ENCODE data around the gene SERPINA7. TPM values are rescaled to one million over a fixed set of nuclear protein-coding genes. Genes with fewer than 3 reads are reported as not detected.

The SERPINA7 gene, protein sequence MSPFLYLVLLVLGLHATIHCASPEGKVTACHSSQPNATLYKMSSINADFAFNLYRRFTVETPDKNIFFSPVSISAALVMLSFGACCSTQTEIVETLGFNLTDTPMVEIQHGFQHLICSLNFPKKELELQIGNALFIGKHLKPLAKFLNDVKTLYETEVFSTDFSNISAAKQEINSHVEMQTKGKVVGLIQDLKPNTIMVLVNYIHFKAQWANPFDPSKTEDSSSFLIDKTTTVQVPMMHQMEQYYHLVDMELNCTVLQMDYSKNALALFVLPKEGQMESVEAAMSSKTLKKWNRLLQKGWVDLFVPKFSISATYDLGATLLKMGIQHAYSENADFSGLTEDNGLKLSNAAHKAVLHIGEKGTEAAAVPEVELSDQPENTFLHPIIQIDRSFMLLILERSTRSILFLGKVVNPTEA
- not detected for total RNA-seq

DNA sequence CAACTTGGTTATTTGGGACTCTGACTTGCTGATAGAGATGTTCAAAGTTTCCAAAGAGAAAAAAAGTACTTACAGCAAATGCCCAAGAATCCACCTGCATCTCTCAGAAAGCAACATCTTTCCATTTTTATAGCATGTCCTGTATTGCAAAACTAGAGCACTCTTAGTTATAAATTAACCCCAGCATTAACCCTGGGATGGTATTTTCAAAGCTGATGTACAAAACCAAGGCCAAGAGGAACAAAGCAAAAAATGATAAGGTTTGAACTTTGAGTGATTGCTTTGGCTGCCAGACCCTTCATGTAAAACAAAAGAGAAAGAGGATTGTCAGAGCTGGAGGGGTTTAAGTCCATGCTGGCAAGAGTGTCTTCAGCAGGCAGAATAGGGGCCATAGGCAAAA, at the start of gene SERPINA7:
TSS of gene SERPINA7 (minus strand) at position 103 of the 400 bp plus-strand sequence. CDS start 1,669 bp downstream, outside the sequence.
- peaks cover 2% of the 10 kb centered on the region for H3K9me3 Mint-ChIP-seq (ENCODE audit: low read depth)
- CTCF ChIA-PET = no interaction called here
- ATAC-seq (no peak), DNase-seq (no peak)
- intact Hi-C loops (cut with DNase I, micrococcal nuclease) = no loop called here
- H3K36me3 Mint-ChIP-seq (ENCODE audit: low read depth) = no peaks in the 10 kb centered on the region
- H3K27ac Mint-ChIP-seq = no peak within 1 kb of the TSS
- no peaks in the 10 kb centered on the region for H3K27me3 Mint-ChIP-seq
- no peak within 1 kb of the TSS for H3K4me3 Mint-ChIP-seq
- POLR2A ChIA-PET = no interaction called here
- H3K4me1 Mint-ChIP-seq = no peaks in the 10 kb centered on the region

GRCh38 chrX:106069048-106069447, 30.5 kb upstream of the SERPINA7 start:
- Mint-ChIP-seq H3K27ac (no peak overlapping the region), H3K27me3 (no peaks in the 10 kb centered on the region), H3K9me3 (ENCODE audit: low read depth) (no peaks in the 10 kb centered on the region), H3K4me3 (no peak overlapping the region), H3K4me1 (no peaks in the 10 kb centered on the region), H3K36me3 (ENCODE audit: low read depth) (no peaks in the 10 kb centered on the region)
- POLR2A ChIA-PET = no interaction called here
- intact Hi-C loops (cut with DNase I, micrococcal nuclease) = no loop called here
- DNase-seq (no peak), ATAC-seq (no peak)
- CTCF ChIA-PET = no interaction called here

- no peak for ATAC-seq
- H3K27ac Mint-ChIP-seq = no peak overlapping the region
- no peaks in the 10 kb centered on the region for H3K4me1 Mint-ChIP-seq
- H3K9me3 Mint-ChIP-seq (ENCODE audit: low read depth) = no peaks in the 10 kb centered on the region
- no peak overlapping the region for H3K4me3 Mint-ChIP-seq
- no peaks in the 10 kb centered on the region for H3K36me3 Mint-ChIP-seq (ENCODE audit: low read depth)
- intact Hi-C loops (cut with DNase I, micrococcal nuclease) = no loop called here
- CTCF ChIA-PET = no interaction called here
- H3K27me3 Mint-ChIP-seq = no peaks in the 10 kb centered on the region
- POLR2A ChIA-PET = no interaction called here
- DNase-seq = no peak
Measured at GRCh38 chrX:106050054-106050453, 11.5 kb upstream of the SERPINA7 start.

DNA sequence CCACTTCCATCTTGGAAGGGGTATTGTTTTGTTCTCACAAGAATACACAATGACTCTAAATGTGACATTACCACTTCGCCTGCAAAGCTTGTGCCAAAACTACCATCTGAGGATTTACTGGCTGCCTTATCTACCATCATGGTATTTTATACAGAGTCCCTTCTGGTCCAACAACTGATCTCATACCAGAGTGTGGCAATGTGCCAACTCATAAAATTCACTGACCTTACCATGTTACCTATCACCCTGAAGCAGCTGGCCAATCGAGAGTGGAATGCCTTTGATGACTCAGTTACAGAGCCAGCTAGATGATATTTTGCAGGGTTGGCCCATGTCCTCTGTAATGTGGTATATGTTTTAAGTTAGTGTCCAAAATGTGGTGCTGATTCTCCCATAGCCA, 3.8 kb upstream of the SERPINA7 start:
- no peak overlapping the region for H3K27ac Mint-ChIP-seq
- no peaks in the 10 kb centered on the region for H3K27me3 Mint-ChIP-seq
- H3K9me3 Mint-ChIP-seq (ENCODE audit: low read depth) = no peaks in the 10 kb centered on the region
- POLR2A ChIA-PET = no interaction called here
- CTCF ChIA-PET = no interaction called here
- H3K4me1 Mint-ChIP-seq = no peaks in the 10 kb centered on the region
- ATAC-seq (no peak), DNase-seq (no peak)
- intact Hi-C loops (cut with DNase I, micrococcal nuclease) = no loop called here
- H3K4me3 Mint-ChIP-seq = no peak overlapping the region
- H3K36me3 Mint-ChIP-seq (ENCODE audit: low read depth) = no peaks in the 10 kb centered on the region

DNA sequence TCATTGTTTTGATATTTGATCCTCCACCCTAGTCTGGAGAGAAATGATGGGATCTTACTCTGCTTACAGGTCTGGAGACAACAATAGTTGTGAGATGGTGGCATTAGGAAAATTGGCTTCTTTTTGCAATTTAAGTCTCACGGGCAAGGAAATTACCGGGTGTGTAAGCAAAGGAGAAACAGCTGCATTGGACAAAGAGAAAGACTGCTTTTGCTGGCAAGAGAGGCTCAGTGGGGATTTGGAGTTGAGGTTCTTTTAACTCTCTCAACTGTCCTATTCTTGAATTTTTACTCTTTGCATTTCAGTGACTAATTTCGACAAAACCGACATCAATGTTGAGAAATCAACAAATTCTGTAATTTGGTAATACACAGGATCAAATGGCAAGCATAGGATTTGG, 2.3 kb upstream of the SERPINA7 start:
- Mint-ChIP-seq H3K4me1 (no peaks in the 10 kb centered on the region), H3K4me3 (no peak overlapping the region), H3K27ac (no peak overlapping the region), H3K9me3 (ENCODE audit: low read depth) (no peaks in the 10 kb centered on the region), H3K27me3 (no peaks in the 10 kb centered on the region), H3K36me3 (ENCODE audit: low read depth) (no peaks in the 10 kb centered on the region)
- ATAC-seq = no peak
- no peak for DNase-seq
- POLR2A ChIA-PET = no interaction called here
- CTCF ChIA-PET = no interaction called here
- intact Hi-C loops (cut with DNase I, micrococcal nuclease) = no loop called here

- intact Hi-C loops (cut with DNase I, micrococcal nuclease) = no loop called here
- H3K27ac Mint-ChIP-seq = no peak overlapping the region
- H3K36me3 Mint-ChIP-seq (ENCODE audit: low read depth) = no peaks in the 10 kb centered on the region
- no peaks in the 10 kb centered on the region for H3K27me3 Mint-ChIP-seq
- H3K4me3 Mint-ChIP-seq = no peak overlapping the region
- CTCF ChIA-PET = no interaction called here
- H3K4me1 Mint-ChIP-seq = no peaks in the 10 kb centered on the region
- ATAC-seq = no peak
- POLR2A ChIA-PET = no interaction called here
- H3K9me3 Mint-ChIP-seq (ENCODE audit: low read depth) = peaks cover 1% of the 10 kb centered on the region
- no peak for DNase-seq
Measured at GRCh38 chrX:106039920-106040319, 1.4 kb upstream of the SERPINA7 start.

GRCh38 chrX:106037835-106038473, 573 bp downstream of the SERPINA7 start:
- Mint-ChIP-seq H3K4me1 (no peaks in the 10 kb centered on the region), H3K9me3 (ENCODE audit: low read depth) (peaks cover 2% of the 10 kb centered on the region), H3K27me3 (no peaks in the 10 kb centered on the region), H3K36me3 (ENCODE audit: low read depth) (no peaks in the 10 kb centered on the region), H3K4me3 (no peak overlapping the region), H3K27ac (no peak overlapping the region)
- ATAC-seq (no peak), DNase-seq (no peak)
- ChIA-PET POLR2A (no interaction called here), CTCF (no interaction called here)
- intact Hi-C loops (cut with DNase I, micrococcal nuclease) = no loop called here

GRCh38 chrX:106036716-106037115, 1.8 kb downstream of the SERPINA7 start:
- no peaks in the 10 kb centered on the region for H3K27me3 Mint-ChIP-seq
- intact Hi-C loops (cut with DNase I, micrococcal nuclease) = no loop called here
- DNase-seq (no peak), ATAC-seq (no peak)
- ChIA-PET POLR2A (no interaction called here), CTCF (no interaction called here)
- peaks cover 2% of the 10 kb centered on the region for H3K9me3 Mint-ChIP-seq (ENCODE audit: low read depth)
- H3K27ac Mint-ChIP-seq = no peak overlapping the region
- H3K36me3 Mint-ChIP-seq (ENCODE audit: low read depth) = no peaks in the 10 kb centered on the region
- H3K4me3 Mint-ChIP-seq = no peak overlapping the region
- H3K4me1 Mint-ChIP-seq = no peaks in the 10 kb centered on the region

DNA sequence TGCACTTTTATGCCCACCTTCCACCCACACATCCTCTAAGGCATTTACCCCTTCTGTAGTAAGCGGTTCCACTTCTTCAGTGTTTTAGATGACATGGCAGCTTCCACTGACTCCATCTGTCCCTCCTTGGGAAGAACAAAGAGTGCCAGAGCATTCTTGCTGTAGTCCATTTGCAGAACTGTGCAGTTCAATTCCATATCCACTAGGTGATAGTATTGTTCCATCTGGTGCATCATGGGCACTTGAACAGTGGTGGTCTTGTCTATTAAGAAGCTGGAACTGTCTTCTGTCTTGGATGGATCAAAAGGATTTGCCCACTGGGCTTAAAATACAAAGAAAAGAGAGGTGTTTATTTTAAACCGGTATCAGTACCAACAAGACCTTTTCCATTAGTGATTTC, 3.5 kb downstream of the SERPINA7 start:
- ChIA-PET CTCF (no interaction called here), POLR2A (no interaction called here)
- DNase-seq (no peak), ATAC-seq (no peak)
- no peak overlapping the region for H3K4me3 Mint-ChIP-seq
- intact Hi-C loops (cut with DNase I, micrococcal nuclease) = no loop called here
- H3K36me3 Mint-ChIP-seq (ENCODE audit: low read depth) = no peaks in the 10 kb centered on the region
- no peaks in the 10 kb centered on the region for H3K27me3 Mint-ChIP-seq
- H3K4me1 Mint-ChIP-seq = no peaks in the 10 kb centered on the region
- peaks cover 2% of the 10 kb centered on the region for H3K9me3 Mint-ChIP-seq (ENCODE audit: low read depth)
- no peak overlapping the region for H3K27ac Mint-ChIP-seq

GRCh38 chrX:106023947-106024346, 14.6 kb downstream of the SERPINA7 start:
- H3K9me3 Mint-ChIP-seq (ENCODE audit: low read depth) = no peaks in the 10 kb centered on the region
- ATAC-seq (no peak), DNase-seq (no peak)
- no peak overlapping the region for H3K27ac Mint-ChIP-seq
- no peaks in the 10 kb centered on the region for H3K36me3 Mint-ChIP-seq (ENCODE audit: low read depth)
- intact Hi-C loops (cut with DNase I, micrococcal nuclease) = no loop called here
- H3K4me1 Mint-ChIP-seq = no peaks in the 10 kb centered on the region
- no peaks in the 10 kb centered on the region for H3K27me3 Mint-ChIP-seq
- CTCF ChIA-PET = no interaction called here
- POLR2A ChIA-PET = no interaction called here
- H3K4me3 Mint-ChIP-seq = no peak overlapping the region

DNA sequence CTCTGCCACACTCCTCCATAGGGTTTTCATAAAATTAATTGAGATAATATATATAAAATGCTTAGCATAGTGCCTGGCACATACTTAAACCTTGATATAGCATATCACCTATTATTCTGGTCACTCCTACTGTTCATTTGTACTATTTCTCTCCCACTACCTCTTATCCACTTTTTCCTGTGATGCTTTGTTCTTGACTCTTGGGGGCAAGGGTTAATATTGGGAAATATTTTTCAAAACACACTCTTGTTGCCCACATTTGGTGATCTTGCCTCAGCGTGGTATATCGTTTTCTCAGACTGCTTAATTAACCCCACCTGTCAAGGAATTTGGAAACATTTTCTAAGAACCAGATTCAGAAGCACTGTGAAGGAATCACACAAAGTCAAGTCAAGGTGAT, 16.3 kb downstream of the SERPINA7 start:
- H3K27ac Mint-ChIP-seq = no peak overlapping the region
- DNase-seq = no peak
- no peaks in the 10 kb centered on the region for H3K9me3 Mint-ChIP-seq (ENCODE audit: low read depth)
- no peak overlapping the region for H3K4me3 Mint-ChIP-seq
- H3K4me1 Mint-ChIP-seq = no peaks in the 10 kb centered on the region
- intact Hi-C loops (cut with DNase I, micrococcal nuclease) = no loop called here
- H3K36me3 Mint-ChIP-seq (ENCODE audit: low read depth) = no peaks in the 10 kb centered on the region
- no peaks in the 10 kb centered on the region for H3K27me3 Mint-ChIP-seq
- no peak for ATAC-seq
- CTCF ChIA-PET = no interaction called here
- POLR2A ChIA-PET = no interaction called here

DNA sequence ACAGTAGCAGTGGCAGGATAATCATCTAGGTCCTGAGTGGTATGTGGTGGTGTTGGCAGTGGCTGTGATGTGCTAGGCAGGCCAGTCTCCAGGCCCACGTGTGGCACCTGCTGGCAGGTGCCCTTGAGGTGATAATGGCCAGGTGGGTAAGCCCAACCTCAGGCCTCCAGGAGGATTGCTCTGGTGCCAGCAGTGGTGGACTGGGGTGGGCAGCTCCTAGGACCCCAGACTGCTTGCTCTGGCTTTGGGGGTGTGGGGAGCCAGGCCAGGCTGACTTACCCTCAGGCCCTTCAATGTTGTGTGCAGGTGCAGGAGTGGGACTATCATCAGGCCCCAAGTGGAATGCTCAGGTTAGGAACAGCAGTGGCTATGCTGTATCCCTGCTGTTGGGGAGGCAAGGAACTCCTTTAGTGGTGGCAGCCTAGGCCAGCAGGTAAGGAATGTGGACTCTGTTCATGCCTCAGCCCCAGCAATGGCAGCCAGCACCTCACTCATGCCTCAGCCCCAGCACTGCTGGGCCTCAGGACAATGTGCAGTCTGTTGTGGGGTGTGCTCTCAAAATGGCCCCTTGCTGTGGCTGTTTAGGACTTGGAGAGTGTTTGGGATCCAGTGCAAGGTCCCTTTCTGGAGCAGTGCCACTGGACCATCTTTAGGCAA, 24.3 kb downstream of the SERPINA7 start:
- Mint-ChIP-seq H3K4me3 (no peak overlapping the region), H3K27me3 (no peaks in the 10 kb centered on the region), H3K9me3 (ENCODE audit: low read depth) (no peaks in the 10 kb centered on the region), H3K4me1 (no peaks in the 10 kb centered on the region), H3K27ac (no peak overlapping the region), H3K36me3 (ENCODE audit: low read depth) (no peaks in the 10 kb centered on the region)
- intact Hi-C loops (cut with DNase I, micrococcal nuclease) = no loop called here
- ATAC-seq = no peak
- ChIA-PET CTCF (no interaction called here), POLR2A (no interaction called here)
- DNase-seq = no peak
